Liver (tissue), 9 donors: ENCODE results near the gene ASS1. TPM values are rescaled to one million over a fixed set of nuclear protein-coding genes. Genes with fewer than 3 reads are reported as not detected.

Experiments
- DNase-seq: peaks from one replicate; pipeline ENCODE4 v3.0.0-alpha.2; 2017; ENCODE audit warnings: low spot score
- H3K27ac ChIP-seq, 2 donors: one replicate each; pipeline ENCODE4 v1.7.0; 2013; ENCODE audit warnings: inconsistent platforms in 2 of 2, low read length in 2 of 2, control low read depth in 1 of 2, low read depth in 1 of 2, mild to moderate bottlenecking in 1 of 2
- H3K27me3 ChIP-seq, 4 donors: one replicate each; pipeline versions ENCODE4 v1.6.1 to v1.7.0; 2013; ENCODE audit warnings: low read length in 3 of 4, inconsistent platforms in 1 of 4, mild to moderate bottlenecking in 1 of 4, moderate library complexity in 1 of 4; ENCODE audit not compliant: control insufficient read depth in 4 of 4, insufficient read depth in 4 of 4
- H3K36me3 ChIP-seq, 4 donors: one replicate each; pipeline versions ENCODE4 v1.6.1 to v1.7.0; 2013; ENCODE audit warnings: low read length in 3 of 4, mild to moderate bottlenecking in 3 of 4, low read depth in 1 of 4, moderate library complexity in 1 of 4; ENCODE audit not compliant: control insufficient read depth in 4 of 4, insufficient read depth in 3 of 4
- H3K4me1 ChIP-seq, 4 donors: one replicate each; pipeline versions ENCODE4 v1.6.1 to v1.7.0; 2013; ENCODE audit warnings: low read length in 3 of 4, mild to moderate bottlenecking in 3 of 4, moderate library complexity in 1 of 4; ENCODE audit not compliant: control insufficient read depth in 4 of 4, insufficient read depth in 4 of 4
- H3K4me3 ChIP-seq, 3 donors: one replicate each; pipeline versions ENCODE4 v1.6.1 to v1.7.0; 2013; ENCODE audit warnings: low read length in 3 of 3, control low read depth in 1 of 3, low read depth in 1 of 3, mild to moderate bottlenecking in 1 of 3
- H3K9ac ChIP-seq, 2 donors: one replicate each; pipeline ENCODE4 v1.7.0; 2013; ENCODE audit warnings: low read length in 2 of 2, mild to moderate bottlenecking in 2 of 2, moderate library complexity in 2 of 2, control low read depth in 1 of 2, low read depth in 1 of 2
- H3K9me3 ChIP-seq, 4 donors: one replicate each; pipeline versions ENCODE4 v1.6.1 to v1.7.0; 2013; ENCODE audit warnings: low read length in 3 of 4; ENCODE audit not compliant: control insufficient read depth in 4 of 4
- FOXA1 ChIP-seq: IDR thresholded peaks from 2 replicates; pipeline ENCODE4 v1.6.1; 2016; ENCODE audit warnings: antibody characterized with exemption
- HNF4A ChIP-seq, 2 donors: conservative IDR thresholded peaks; 2 replicates each; pipeline ENCODE4 v1.6.1; 2016; ENCODE audit warnings: antibody characterized with exemption in 2 of 2, mild to moderate bottlenecking in 2 of 2
- HNF4G ChIP-seq: IDR thresholded peaks from 2 replicates; pipeline ENCODE4 v1.6.1; 2016; ENCODE audit warnings: antibody characterized with exemption
- JUND ChIP-seq, 2 donors: IDR thresholded peaks; 2 replicates each; pipeline ENCODE4 v1.6.1; 2016; ENCODE audit warnings: antibody characterized with exemption in 2 of 2
- NR2F2 ChIP-seq: IDR thresholded peaks from 2 replicates; pipeline ENCODE4 v1.6.1; 2016; ENCODE audit warnings: antibody characterized with exemption
- RAD21 ChIP-seq, 2 donors: IDR thresholded peaks; 2 replicates each; pipeline ENCODE4 v1.6.1; 2016; ENCODE audit warnings: antibody characterized with exemption in 2 of 2, mild to moderate bottlenecking in 2 of 2
- RXRA ChIP-seq, 2 donors: IDR thresholded peaks; 2 replicates each; pipeline ENCODE4 v1.6.1; 2017 to 2018; ENCODE audit warnings: antibody characterized with exemption in 2 of 2, mild to moderate bottlenecking in 1 of 2
- TAF1 ChIP-seq: conservative IDR thresholded peaks from 2 replicates; pipeline ENCODE4 v1.6.1; 2016; ENCODE audit warnings: antibody characterized with exemption, mild to moderate bottlenecking
- WGBS: extraction: QIAGEN DNeasy Blood & Tissue Kit; methylation state at CpG from one replicate; pipeline ENCODE4 v1.1.7; 2013; 5-methylcytosine and 5-hydroxymethylcytosine counted together
- polyA plus RNA-seq, 2 donors: library from polyadenylated mRNA; stranded (reverse) in 1 of 2; unstranded in 1 of 2; fragments of 200-250 nt in 1 of 2; fragments of >200 nt in 1 of 2; fragmentation: Nextera tagmentation in 1 of 2; extraction: Ambion mirVana in 1 of 2; gene quantifications; one replicate each; pipeline versions ENCODE4 v1.2.1 to v1.2.3, GENCODE V29; 2013 to 2015
- total RNA-seq, 2 donors: library from RNA; depleted of rRNA; stranded (reverse); fragments of >200 nt; gene quantifications; one replicate each; pipeline ENCODE4 v1.2.3, GENCODE V29; 2014
- TF ChIP-seq, protein P1 (sequence below): IDR thresholded peaks from 2 replicates; pipeline ENCODE4 v1.6.1; 2016; ENCODE audit warnings: antibody characterized with exemption
- TF ChIP-seq, protein P2 (sequence below): fragments of 150-350 bp; IDR thresholded peaks from 2 replicates; pipeline ENCODE4 v1.5.1; 2017; ENCODE audit warnings: improper control_type of control experiment, low read depth, low read length; ENCODE audit not compliant: missing input control
- TF ChIP-seq, protein P3 (sequence below): IDR thresholded peaks from 2 replicates; pipeline ENCODE4 v1.6.1; 2016; ENCODE audit warnings: antibody characterized with exemption
- donor health status: healthy.
- donor health status: healthy.
- donor health status: healthy.
- donor health status: healthy.
- donor health status: healthy.

Gene ASS1
- total and polyA plus RNA-seq, 4 donors, result 396 to 711 (median 533) TPM

DNA sequence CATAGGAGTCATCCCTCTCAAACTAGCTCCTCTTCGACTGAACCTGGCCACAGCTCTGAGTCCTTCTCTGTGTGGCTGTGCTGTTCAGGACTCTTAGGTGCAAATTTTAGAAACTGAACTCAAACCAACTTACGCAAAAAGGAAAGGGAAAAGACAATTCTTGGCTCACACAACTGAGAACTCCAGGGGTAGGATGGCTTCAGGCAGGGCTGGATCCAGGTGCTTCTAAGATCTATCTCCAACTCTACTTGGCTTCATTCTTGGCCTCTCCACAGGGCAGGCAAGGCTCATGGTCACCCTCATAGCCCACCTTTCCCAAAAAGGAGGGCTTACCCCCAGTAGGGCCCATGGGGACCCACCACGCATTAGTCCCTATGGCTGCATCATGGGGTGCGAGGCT lies 8.1 kb downstream of the ASS1 start:
- no peak for DNase-seq
- H3K27me3 ChIP-seq, result no peaks in the 10 kb centered on the region
- H3K27ac ChIP-seq, result peak overlapping the region in 1 of 2 donors; percentile 72
- no peak for TF ChIP-seq RAD21 (IDR thresholded peaks at IDR 0.05)
- H3K9me3 ChIP-seq, result no peaks in the 10 kb centered on the region
- H3K4me1 ChIP-seq, result peaks cover 33 to 72% (median 53%) of the 10 kb centered on the region in 4 donors
- no peak overlapping the region for H3K9ac ChIP-seq
- H3K36me3 ChIP-seq, result peaks cover 0 to 14% (median 8%) of the 10 kb centered on the region in 4 donors
- H3K4me3 ChIP-seq, result no peak overlapping the region
- WGBS, result 95% methylated on average over 4 of the region's 4 CpGs

DNA sequence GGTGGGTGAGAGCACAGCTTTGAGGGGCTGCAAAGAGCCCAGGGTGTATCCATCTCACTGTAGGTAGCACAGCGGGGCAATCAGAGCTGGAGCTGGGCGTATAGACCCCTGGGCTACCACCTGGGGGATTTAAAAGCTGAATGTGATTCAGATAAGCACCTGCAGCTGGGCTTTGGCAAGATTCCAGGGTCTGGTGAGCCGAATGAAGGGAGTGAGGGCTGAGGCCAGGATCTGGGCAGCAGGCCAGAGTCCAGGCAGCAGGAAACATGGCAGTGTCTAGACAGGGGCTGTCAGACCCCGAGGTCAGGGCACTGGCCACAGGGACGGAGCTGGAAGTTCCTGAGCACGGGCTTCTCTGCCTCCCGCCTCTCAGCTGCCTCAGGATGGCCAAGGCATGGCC lies 8.7 kb downstream of the ASS1 start:
- TF ChIP-seq RXRA (IDR thresholded peaks at IDR 0.05), result peak; percentile 48 to 50
- peak; percentile 27 for TF ChIP-seq NR2F2
- TF ChIP-seq TAF1, result no peak
- TF ChIP-seq, protein P1, sequence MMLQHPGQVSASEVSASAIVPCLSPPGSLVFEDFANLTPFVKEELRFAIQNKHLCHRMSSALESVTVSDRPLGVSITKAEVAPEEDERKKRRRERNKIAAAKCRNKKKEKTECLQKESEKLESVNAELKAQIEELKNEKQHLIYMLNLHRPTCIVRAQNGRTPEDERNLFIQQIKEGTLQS, result no peak
- peak in 1 of 2 donors; percentile 18 for TF ChIP-seq RAD21 (IDR thresholded peaks at IDR 0.05)
- TF ChIP-seq, protein P2, sequence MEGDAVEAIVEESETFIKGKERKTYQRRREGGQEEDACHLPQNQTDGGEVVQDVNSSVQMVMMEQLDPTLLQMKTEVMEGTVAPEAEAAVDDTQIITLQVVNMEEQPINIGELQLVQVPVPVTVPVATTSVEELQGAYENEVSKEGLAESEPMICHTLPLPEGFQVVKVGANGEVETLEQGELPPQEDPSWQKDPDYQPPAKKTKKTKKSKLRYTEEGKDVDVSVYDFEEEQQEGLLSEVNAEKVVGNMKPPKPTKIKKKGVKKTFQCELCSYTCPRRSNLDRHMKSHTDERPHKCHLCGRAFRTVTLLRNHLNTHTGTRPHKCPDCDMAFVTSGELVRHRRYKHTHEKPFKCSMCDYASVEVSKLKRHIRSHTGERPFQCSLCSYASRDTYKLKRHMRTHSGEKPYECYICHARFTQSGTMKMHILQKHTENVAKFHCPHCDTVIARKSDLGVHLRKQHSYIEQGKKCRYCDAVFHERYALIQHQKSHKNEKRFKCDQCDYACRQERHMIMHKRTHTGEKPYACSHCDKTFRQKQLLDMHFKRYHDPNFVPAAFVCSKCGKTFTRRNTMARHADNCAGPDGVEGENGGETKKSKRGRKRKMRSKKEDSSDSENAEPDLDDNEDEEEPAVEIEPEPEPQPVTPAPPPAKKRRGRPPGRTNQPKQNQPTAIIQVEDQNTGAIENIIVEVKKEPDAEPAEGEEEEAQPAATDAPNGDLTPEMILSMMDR, result no peak
- no peak for TF ChIP-seq HNF4G
- TF ChIP-seq HNF4A (conservative IDR thresholded peaks at IDR 0.05), result peak in 1 of 2 donors; percentile 5
- TF ChIP-seq, protein P3, sequence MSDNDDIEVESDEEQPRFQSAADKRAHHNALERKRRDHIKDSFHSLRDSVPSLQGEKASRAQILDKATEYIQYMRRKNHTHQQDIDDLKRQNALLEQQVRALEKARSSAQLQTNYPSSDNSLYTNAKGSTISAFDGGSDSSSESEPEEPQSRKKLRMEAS, result no peak
- TF ChIP-seq FOXA1, result no peak
- 38% methylated on average over 7 of the region's 7 CpGs for WGBS
- Histone ChIP-seq H3K9me3 (no peaks in the 10 kb centered on the region), H3K27me3 (no peaks in the 10 kb centered on the region), H3K4me1 (peaks cover 29 to 67% (median 53%) of the 10 kb centered on the region in 4 donors), H3K4me3 (no peak overlapping the region), H3K9ac (no peak overlapping the region), H3K36me3 (peaks cover 2 to 14% (median 8%) of the 10 kb centered on the region in 4 donors), H3K27ac (no peak overlapping the region)
- DNase-seq, result peak; percentile 75

DNA sequence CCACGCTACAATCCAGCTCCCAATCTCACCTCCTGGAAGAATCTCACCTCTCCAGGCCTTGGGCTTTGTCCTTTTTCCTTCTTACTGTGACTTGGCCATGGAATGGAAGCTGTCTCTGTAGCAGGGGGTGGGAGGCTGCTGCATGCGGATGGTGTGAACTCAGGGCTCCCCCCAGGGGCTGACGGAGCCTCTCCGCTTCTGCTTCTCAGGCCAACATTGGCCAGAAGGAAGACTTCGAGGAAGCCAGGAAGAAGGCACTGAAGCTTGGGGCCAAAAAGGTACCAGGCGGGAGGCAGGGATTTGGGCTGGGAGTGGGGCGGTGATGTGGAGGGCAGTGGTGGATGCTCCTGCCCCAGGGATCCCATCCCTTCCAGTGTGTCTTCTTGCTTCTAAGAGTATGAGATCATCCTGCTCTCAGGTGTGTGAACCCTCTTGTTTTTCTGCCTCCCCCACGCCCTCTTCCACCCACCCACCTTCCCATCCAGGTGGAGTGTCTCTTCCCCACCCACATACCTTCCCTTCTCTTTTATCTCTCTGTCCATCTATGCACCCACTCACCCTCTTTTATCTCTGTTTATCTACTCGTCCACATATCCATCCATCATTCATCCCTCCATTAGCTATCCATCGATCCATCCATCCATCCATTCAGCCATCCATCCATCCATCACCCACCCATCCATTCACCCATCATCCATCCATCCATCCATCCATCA lies 9.5 kb downstream of the ASS1 start:
- no peak for DNase-seq
- Histone ChIP-seq H3K27me3 (no peaks in the 10 kb centered on the region), H3K9ac (no peak overlapping the region), H3K27ac (no peak overlapping the region), H3K4me3 (no peak overlapping the region), H3K36me3 (peaks cover 2 to 14% (median 10%) of the 10 kb centered on the region in 4 donors), H3K9me3 (no peaks in the 10 kb centered on the region), H3K4me1 (peaks cover 30 to 67% (median 50%) of the 10 kb centered on the region in 4 donors)
- WGBS, result 91% methylated on average over 10 of the region's 10 CpGs
- TF ChIP-seq JUND (IDR thresholded peaks at IDR 0.05) (peak in 1 of 2 donors; percentile 24), HNF4A (conservative IDR thresholded peaks at IDR 0.05) (no peak)
